Breast epithelium (tissue), 3 donors: Measurements from ENCODE around the gene TRAIP.

Experiments
- POLR2A ChIP-seq: fragments of 450-650 bp; IDR thresholded peaks from one replicate; pipeline ENCODE4 v1.6.1; 2016; ENCODE audit warnings: antibody characterized with exemption, mild to moderate bottlenecking, moderate library complexity
- POLR2AphosphoS5 ChIP-seq, 3 donors: sonication (generic); formaldehyde crosslinking; IDR thresholded peaks; one replicate each; pipeline ENCODE4 v1.6.1; 2017; ENCODE audit warnings: antibody characterized with exemption in 3 of 3
- TF ChIP-seq, protein P1 (sequence below), 3 donors: fragments of 450-650 bp; IDR thresholded peaks; one replicate each; pipeline ENCODE4 v1.5.1; 2016 to 2017; ENCODE audit warnings: antibody characterized with exemption in 3 of 3, mild to moderate bottlenecking in 3 of 3, moderate library complexity in 3 of 3

DNA sequence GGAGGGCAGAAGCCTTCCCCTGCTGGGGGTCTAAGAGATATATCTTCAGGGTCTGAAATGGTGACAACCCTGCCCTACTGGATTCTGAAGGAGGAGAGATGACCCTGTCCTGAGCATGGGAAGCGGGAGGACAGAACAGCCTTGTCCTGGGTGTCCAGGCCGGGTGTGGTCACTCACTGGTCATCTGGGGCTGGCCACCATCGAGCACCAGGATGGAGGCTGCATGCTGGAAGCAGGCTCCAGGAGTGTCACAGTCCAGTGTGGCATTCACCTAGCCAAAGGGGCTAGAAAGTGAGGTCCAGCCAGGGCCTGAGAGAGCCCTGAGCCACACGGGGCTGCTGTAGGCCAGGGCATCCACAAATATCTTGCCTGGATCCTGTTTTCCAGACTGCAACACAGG is 61.9 kb downstream of the TRAIP start:
- TF ChIP-seq, protein P1, sequence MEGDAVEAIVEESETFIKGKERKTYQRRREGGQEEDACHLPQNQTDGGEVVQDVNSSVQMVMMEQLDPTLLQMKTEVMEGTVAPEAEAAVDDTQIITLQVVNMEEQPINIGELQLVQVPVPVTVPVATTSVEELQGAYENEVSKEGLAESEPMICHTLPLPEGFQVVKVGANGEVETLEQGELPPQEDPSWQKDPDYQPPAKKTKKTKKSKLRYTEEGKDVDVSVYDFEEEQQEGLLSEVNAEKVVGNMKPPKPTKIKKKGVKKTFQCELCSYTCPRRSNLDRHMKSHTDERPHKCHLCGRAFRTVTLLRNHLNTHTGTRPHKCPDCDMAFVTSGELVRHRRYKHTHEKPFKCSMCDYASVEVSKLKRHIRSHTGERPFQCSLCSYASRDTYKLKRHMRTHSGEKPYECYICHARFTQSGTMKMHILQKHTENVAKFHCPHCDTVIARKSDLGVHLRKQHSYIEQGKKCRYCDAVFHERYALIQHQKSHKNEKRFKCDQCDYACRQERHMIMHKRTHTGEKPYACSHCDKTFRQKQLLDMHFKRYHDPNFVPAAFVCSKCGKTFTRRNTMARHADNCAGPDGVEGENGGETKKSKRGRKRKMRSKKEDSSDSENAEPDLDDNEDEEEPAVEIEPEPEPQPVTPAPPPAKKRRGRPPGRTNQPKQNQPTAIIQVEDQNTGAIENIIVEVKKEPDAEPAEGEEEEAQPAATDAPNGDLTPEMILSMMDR (IDR thresholded peaks at IDR 0.05), result no peak
- TF ChIP-seq POLR2A, result no peak
- TF ChIP-seq POLR2AphosphoS5 (IDR thresholded peaks at IDR 0.05), result no peak
